Amniotic epithelial cell (primary cell): Measurements from ENCODE around the gene FNDC3B.

Experiments
- DNase-seq: peaks from one replicate; pipeline ENCODE4 v3.0.0-alpha.2; 2010; ENCODE audit warnings: low read depth

Gene FNDC3B

DNA sequence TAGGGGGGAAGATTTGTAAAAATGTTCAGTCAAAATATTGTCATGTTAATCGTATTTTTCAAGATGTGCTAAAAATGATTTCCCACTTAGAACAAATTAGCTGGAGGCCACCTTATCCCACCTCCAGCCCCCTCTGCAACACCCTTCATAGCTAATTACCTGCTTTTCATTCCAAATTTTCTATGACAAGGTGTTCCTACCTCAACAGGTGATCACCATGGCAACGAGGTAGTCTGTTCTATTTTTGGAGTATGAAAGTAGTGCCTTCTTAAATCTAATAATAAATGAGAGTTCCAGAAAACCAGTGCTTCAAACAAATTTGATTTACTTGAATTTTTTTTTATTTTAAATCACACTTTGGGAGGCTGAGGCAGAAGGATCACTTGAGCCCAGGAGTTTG, 149.8 kb downstream of the FNDC3B start:
- DNase-seq: no peak

- peak; percentile 83 for DNase-seq
Measured at GRCh38 chr3:172189987-172190603, 150.7 kb downstream of the FNDC3B start.

- DNase-seq: no peak
Measured at GRCh38 chr3:172190980-172191379, 151.6 kb downstream of the FNDC3B start.

GRCh38 chr3:172191629-172192028, 152.3 kb downstream of the FNDC3B start:
- DNase-seq: no peak

DNA sequence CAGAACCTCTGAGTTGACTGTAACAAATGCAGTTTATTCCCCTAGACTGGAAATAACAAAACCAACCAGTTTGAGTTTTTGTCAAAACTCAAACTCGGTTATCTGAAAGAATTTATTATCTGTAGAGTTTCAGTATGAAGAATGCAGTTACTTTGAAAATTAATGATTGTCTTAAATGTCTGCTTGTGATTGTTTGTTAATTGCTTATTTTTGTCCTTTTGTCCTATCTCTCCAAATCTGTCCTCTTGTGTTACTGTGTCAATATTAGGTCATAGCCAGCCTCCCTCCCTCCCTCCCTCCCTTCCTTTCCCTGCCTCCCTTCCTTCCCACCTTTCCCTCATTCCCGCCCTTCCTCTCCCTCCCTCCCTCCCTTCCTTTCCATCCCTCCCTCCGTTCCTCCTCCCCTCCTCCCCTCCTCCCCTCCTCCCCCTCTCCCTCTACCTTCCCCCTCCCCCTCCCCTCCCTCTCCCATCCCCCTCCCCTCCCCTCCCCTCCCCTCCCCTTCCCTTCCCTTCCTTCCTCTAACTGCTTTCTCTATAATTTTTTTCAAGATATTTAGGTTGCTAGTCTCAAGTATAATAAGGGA, 153.5 kb downstream of the FNDC3B start:
- no peak for DNase-seq

DNA sequence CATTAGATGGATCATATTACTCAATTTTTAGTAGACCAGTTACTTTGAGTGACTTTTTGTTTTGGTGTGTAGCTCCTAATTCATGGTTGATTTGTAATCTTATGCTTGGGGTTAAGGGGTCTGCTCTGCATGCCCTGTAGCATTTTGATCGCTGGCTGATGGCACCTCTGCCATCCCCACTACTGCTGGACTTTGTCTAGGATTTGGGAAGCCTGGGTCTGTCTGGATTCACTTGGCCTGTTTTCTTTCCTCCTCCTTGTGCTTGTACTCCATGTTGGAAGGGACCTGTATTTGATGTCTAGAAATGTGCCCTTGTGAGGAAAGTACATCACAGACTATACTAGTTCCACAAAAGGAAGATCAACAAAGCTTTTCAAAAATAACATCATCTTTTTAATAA, 154.1 kb downstream of the FNDC3B start:
- no peak for DNase-seq

- DNase-seq: peak; percentile 62
Measured at GRCh38 chr3:172194702-172195406, 155.5 kb downstream of the FNDC3B start.

- DNase-seq: no peak
Measured at GRCh38 chr3:172195407-172195754, 156.0 kb downstream of the FNDC3B start.

- DNase-seq: no peak
Measured at GRCh38 chr3:172197344-172197743, 158.0 kb downstream of the FNDC3B start.

- no peak for DNase-seq
Measured at GRCh38 chr3:172198428-172198827, 159.1 kb downstream of the FNDC3B start.

DNA sequence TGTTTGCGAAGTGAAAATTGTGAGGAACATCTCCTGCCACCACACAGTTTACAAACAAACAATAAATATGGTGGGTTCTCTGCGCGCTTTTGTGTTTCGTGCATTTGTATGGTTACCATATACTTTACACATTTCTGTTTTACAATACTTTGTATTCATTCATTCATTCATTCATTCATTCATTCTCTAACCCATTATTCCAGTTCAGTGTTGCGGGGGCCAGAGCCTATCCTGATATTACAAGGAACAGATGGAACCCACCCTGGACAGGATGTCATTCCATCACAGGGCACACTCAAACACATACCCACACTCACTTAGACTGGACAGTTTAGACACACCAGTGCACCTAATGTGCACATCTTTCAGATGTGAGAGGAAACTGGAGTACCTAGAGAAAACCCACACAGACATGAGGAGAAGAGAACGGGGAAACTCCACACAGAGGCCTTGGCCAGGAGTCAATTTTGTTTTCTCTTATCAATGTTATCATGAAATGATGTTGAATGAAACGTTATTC, 160.5 kb downstream of the FNDC3B start:
- no peak for DNase-seq

- DNase-seq: peak; percentile 96
Measured at GRCh38 chr3:172201136-172201869, 161.9 kb downstream of the FNDC3B start.

- peak; percentile 90 for DNase-seq
Measured at GRCh38 chr3:172201870-172202236, 162.5 kb downstream of the FNDC3B start.

DNA sequence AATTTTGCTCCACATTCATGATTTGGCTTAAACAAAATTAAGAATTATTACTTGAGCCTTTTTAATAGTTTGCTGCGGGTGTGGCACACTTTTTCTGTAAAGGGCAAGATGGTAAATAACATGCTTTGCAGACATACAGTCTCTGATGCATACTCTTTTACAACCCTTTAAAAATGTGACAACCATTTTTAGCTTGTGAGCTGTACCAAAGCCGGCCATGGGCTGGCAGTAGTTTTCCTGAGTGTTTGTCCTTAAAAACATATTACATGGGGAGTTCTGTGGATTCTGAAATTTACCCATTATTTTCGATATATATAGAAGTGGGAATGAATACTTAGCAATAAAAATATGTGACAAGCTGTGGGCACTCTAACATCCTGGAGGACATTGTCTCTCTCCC, 163.4 kb downstream of the FNDC3B start:
- DNase-seq: no peak

- no peak for DNase-seq
Measured at GRCh38 chr3:172203522-172204258, 164.3 kb downstream of the FNDC3B start.

- DNase-seq: no peak
Measured at GRCh38 chr3:172204716-172205115, 165.3 kb downstream of the FNDC3B start.

DNA sequence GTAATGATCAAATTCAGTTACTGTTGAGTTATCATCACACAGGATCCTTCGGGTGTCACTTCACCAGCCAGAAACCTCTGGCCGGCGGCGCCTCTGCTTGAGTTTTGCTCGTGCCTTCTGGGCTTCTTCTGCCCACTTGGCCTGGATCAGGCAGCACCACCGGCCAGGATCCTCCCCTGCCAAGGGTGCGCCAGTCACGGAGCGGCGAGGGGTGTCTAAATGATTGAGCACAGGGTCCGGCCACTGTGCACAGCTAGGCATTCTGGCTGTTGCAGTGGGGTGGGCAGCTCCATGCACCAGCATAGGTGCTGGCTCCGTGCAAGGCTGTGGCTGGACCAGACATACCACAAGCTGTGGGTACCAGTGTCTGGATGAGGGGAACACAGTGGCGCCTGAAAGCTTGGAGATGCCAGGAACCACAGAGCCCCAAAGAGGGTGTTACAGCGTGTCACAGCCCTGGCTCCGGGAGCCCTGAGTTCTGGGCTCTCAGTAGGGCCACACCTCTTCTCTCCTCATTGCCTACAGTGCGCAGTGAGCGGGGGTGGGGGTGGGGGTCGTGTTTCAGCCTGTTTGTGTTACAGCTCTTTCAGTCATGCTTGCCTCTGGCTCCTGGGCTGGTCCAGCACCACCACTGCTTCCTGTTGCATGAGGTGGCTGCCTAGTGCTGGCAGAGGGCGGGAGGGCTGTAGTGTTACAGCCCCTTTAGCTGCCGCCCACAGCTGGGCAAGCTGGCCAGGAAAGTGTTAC, 169.4 kb downstream of the FNDC3B start:
- DNase-seq: no peak

DNA sequence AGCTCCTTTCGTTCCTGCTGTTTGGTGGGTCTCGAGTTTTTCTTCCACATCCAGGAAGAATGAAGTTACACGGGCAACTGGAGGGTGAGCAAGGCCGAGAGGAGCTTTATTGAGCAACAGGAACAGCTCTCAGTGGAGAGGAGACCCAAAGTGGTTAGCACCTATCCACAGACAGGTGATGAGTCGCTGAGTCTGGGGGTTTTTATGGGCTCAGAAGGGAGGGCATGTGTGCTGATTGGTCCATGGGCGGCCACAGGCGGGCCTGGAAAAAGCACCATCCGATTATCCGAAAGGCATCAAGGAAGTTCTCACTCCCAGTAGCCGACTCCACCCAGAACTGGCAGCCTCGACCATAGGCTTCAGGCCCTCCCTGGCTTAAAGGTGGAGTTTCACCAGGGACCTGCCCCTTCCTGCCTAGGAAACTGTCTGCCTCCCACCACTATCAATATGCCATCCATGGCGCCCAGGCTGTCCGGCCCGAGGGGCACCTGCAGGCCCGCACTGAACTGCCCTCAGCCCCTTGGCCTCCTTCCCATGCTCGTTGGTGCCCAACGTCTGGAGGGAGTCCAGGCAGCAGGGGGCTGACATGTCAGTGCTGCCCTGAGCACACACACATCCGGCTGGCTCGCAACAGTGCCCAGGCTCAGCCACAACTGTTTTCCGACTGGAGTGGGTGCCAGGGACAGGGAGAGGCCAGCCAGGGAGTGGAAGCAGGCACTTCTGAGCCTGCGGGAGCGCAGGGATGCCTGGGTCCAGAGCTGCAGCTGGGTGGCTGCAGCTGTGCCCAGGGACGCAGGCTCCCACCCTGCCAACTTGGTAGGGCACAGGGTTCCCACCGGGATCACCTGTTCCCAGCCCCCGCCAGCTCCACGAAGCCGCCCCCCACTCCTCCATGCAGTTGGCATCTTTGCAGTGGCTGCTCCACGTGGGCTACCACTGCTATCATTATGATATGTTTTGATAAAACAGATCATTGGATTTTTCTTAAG, 170.2 kb downstream of the FNDC3B start:
- DNase-seq: no peak

DNA sequence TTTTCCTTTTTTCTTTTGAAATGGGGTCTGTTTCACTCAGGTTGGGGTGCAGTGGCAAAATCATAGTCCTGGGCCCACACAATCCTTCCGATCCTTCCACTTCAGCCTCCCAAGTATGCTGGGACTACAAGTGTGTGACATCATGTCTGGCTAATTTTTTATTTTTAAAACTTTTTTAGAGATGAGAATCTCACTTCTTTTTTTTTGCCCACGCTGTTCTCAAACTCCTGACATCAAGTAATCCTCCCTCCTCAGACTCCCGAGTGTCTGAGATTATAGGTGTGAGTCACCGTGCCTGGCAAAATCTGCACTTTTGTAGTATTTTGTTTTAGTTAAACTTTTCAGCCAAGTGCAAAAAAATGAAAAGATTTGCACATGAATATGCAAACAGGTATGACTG, 171.0 kb downstream of the FNDC3B start:
- DNase-seq: peak; percentile 69

DNA sequence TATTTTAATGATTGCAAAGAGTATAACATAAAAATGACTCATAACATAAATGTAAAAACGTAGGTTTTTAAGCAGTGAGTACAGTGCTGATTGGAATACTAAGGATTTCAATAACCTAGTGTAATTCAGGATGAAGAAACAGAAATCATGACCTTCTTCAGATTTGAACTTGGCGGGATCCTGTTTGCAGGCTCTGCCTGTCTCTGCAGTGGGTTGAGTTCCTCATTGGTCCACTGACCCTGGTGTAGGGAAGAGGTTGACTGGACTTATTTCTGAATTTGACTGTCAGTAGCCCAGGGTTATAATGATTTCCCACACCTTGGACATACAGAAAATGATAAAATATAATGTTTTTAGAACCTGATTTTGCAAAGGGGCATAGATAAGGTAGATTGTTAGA, 171.7 kb downstream of the FNDC3B start:
- no peak for DNase-seq
